GM18873 (cell line): ENCODE results near the gene KANSL1L.

Experiments used
- ATAC-seq: cut with Tn5 transposase; IDR thresholded peaks from one replicate; pipeline ENCODE4 v1.9.1; 2021; ENCODE audit warnings: mild to moderate bottlenecking, moderate library complexity, moderate number of reproducible peaks; ENCODE audit not compliant: unreplicated experiment, low FRiP score

Gene KANSL1L

GRCh38 chr2:210003359-210003758, 167.8 kb downstream of the KANSL1L start:
- no peak for ATAC-seq

GRCh38 chr2:210002158-210003157, 168.8 kb downstream of the KANSL1L start, which contains the start of gene RPE:
RPE (plus strand) TSS chr2:210002638; CDS start chr2:210002662, 24 bp downstream.
- ATAC-seq, result peak; percentile 99

- no peak for ATAC-seq
Observed at GRCh38 chr2:210000464-210001324, 170.5 kb downstream of the KANSL1L start.

GRCh38 chr2:209998596-209998995, 172.6 kb downstream of the KANSL1L start:
- ATAC-seq, result no peak

GRCh38 chr2:209993968-209994367, 177.2 kb downstream of the KANSL1L start:
- ATAC-seq, result no peak

- no peak for ATAC-seq
Observed at GRCh38 chr2:209990838-209991237, 180.4 kb downstream of the KANSL1L start.

GRCh38 chr2:209988010-209988409, 183.2 kb downstream of the KANSL1L start:
- ATAC-seq, result no peak

GRCh38 chr2:209986415-209986814, 184.8 kb downstream of the KANSL1L start:
- no peak for ATAC-seq

GRCh38 chr2:209985874-209986273, 185.3 kb downstream of the KANSL1L start:
- ATAC-seq, result no peak

- ATAC-seq, result no peak
Observed at GRCh38 chr2:209984291-209984690, 186.9 kb downstream of the KANSL1L start.

GRCh38 chr2:209977386-209978239, 193.6 kb downstream of the KANSL1L start:
- ATAC-seq, result peak; percentile 39

- ATAC-seq, result peak; percentile 82
Observed at GRCh38 chr2:209976698-209977385, 194.4 kb downstream of the KANSL1L start.

GRCh38 chr2:209974576-209974975, 196.6 kb downstream of the KANSL1L start:
- ATAC-seq, result no peak

GRCh38 chr2:209973328-209973727, 197.9 kb downstream of the KANSL1L start:
- no peak for ATAC-seq
